A673 (cell line): Measurements from ENCODE around the gene KMT2C.

Source experiments
- CTCF ChIP-seq: fragments of 300-800, 200-600 bp; sonication (generic); conservative IDR thresholded peaks from 2 replicates; pipeline ENCODE4 v1.5.1; 2017; ENCODE audit warnings: low read depth, mild to moderate bottlenecking, antibody characterized with exemption, low read length, moderate library complexity, mixed read lengths
- EZH2 ChIP-seq: fragments of 200-600 bp; sonication (generic); IDR thresholded peaks from 2 replicates; pipeline ENCODE4 v1.6.1; 2017; ENCODE audit warnings: borderline replicate concordance, low read depth, mild to moderate bottlenecking, mixed read lengths, antibody characterized with exemption, low read length; ENCODE audit not compliant: poor library complexity, severe bottlenecking

- TF ChIP-seq CTCF = no peak
- TF ChIP-seq EZH2 = no peak
Observed at GRCh38 chr7:152202056-152202455, 233.7 kb downstream of the KMT2C start.
